ENCODE results near the gene PRMT2. TPM values are rescaled to one million over a fixed set of nuclear protein-coding genes. Genes with fewer than 3 reads are reported as not detected.
A peak's percentile ranks its signal among the peaks of the same experiment; 100 is the strongest.

The PRMT2 gene
- total RNA-seq, 4 donors from 2014 or later: 136 to 161 (median 142) TPM

- Histone ChIP-seq H3K9me3 (peaks cover 0 to 12% (median 8%) of the 10 kb centered on the region in 4 donors), H3K4me3 (no peak overlapping the region), H3K27ac (replicated peaks in 1 of 4) (peak overlapping the region; percentile 8 to 74 (median 50)), H3K4me1 (peaks cover 0 to 23% (median 11%) of the 10 kb centered on the region in 4 donors), H3K36me3 (no peaks in the 10 kb centered on the region), H3K27me3 (no peaks in the 10 kb centered on the region)
- 92% methylated on average over 7 of the region's 7 CpGs for WGBS
- intact Hi-C loops (cut with DNase I): no loop called here
- no peak for DNase-seq (ENCODE audit: extremely low spot score)
- TF ChIP-seq POLR2AphosphoS5 (IDR thresholded peaks at IDR 0.05) (no peak), POLR2A (IDR thresholded peaks at IDR 0.05; ENCODE audit: low read depth) (no peak), EP300 (IDR thresholded peaks at IDR 0.05) (no peak)
- TF ChIP-seq, protein P1, sequence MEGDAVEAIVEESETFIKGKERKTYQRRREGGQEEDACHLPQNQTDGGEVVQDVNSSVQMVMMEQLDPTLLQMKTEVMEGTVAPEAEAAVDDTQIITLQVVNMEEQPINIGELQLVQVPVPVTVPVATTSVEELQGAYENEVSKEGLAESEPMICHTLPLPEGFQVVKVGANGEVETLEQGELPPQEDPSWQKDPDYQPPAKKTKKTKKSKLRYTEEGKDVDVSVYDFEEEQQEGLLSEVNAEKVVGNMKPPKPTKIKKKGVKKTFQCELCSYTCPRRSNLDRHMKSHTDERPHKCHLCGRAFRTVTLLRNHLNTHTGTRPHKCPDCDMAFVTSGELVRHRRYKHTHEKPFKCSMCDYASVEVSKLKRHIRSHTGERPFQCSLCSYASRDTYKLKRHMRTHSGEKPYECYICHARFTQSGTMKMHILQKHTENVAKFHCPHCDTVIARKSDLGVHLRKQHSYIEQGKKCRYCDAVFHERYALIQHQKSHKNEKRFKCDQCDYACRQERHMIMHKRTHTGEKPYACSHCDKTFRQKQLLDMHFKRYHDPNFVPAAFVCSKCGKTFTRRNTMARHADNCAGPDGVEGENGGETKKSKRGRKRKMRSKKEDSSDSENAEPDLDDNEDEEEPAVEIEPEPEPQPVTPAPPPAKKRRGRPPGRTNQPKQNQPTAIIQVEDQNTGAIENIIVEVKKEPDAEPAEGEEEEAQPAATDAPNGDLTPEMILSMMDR (IDR thresholded peaks at IDR 0.05): no peak
Measured at GRCh38 chr21:46620846-46621245, 14.6 kb upstream of the PRMT2 start.

GRCh38 chr21:46621457-46622182 lies 13.9 kb upstream of the PRMT2 start:
- TF ChIP-seq, protein P1 (IDR thresholded peaks at IDR 0.05): no peak
- TF ChIP-seq EP300 (IDR thresholded peaks at IDR 0.05) (no peak), POLR2A (IDR thresholded peaks at IDR 0.05; ENCODE audit: low read depth) (no peak), POLR2AphosphoS5 (IDR thresholded peaks at IDR 0.05) (no peak)

GRCh38 chr21:46622226-46622625 lies 13.2 kb upstream of the PRMT2 start:
- H3K36me3 ChIP-seq: no peaks in the 10 kb centered on the region
- TF ChIP-seq POLR2A (IDR thresholded peaks at IDR 0.05; ENCODE audit: low read depth) (no peak), POLR2AphosphoS5 (IDR thresholded peaks at IDR 0.05) (peak; percentile 14 to 43), EP300 (IDR thresholded peaks at IDR 0.05) (no peak)
- peaks cover 0 to 23% (median 11%) of the 10 kb centered on the region in 4 donors for H3K4me1 ChIP-seq
- peak overlapping the region; percentile 36 to 74 (median 64) for H3K27ac ChIP-seq (replicated peaks in 1 of 4)
- no peak overlapping the region for H3K4me3 ChIP-seq
- peaks cover 0 to 19% (median 17%) of the 10 kb centered on the region in 4 donors for H3K9me3 ChIP-seq
- H3K27me3 ChIP-seq: no peaks in the 10 kb centered on the region
- intact Hi-C loops (cut with DNase I): no loop called here
- 30% methylated on average over 4 of the region's 4 CpGs for WGBS
- no peak for DNase-seq (ENCODE audit: extremely low spot score)

More at GRCh38 chr21:46621457-46622182, 13.9 kb upstream of the PRMT2 start:
- Histone ChIP-seq H3K4me3 (no peak overlapping the region), H3K27me3 (no peaks in the 10 kb centered on the region), H3K36me3 (no peaks in the 10 kb centered on the region), H3K4me1 (peaks cover 0 to 23% (median 11%) of the 10 kb centered on the region in 4 donors), H3K27ac (replicated peaks in 1 of 4) (peak overlapping the region; percentile 36 to 74 (median 64)), H3K9me3 (peaks cover 0 to 19% (median 16%) of the 10 kb centered on the region in 4 donors)
- intact Hi-C loops (cut with DNase I): no loop called here
- no peak for DNase-seq (ENCODE audit: extremely low spot score)
- WGBS: 78% methylated on average over 9 of the region's 9 CpGs

DNA sequence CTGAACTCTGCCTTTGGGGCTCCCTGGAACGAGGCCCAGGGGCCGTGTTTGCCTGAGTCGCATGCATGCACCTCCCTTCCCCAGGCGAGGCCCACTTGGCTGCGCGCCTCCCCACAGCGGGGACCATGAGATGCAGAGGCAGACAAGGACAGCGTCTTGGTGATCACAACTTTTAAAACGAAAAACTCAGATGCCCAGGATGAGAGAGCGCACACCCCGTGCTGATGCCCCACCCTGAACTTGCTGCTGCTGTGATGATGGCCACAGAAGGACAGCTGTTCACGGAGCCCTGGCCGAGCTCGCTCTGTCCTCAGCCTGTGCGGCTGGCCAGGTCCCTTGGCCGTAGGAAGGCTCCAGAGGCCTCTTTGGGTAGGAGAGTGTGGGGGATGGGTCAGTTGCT lies 11.4 kb upstream of the PRMT2 start:
- Histone ChIP-seq H3K27ac (replicated peaks in 1 of 4) (peak overlapping the region in 2 of 4 donors; percentile 11 to 64), H3K36me3 (no peaks in the 10 kb centered on the region), H3K4me3 (no peak overlapping the region), H3K9me3 (peaks cover 0 to 19% (median 17%) of the 10 kb centered on the region in 4 donors), H3K27me3 (peaks cover 0 to 18% (median 0%) of the 10 kb centered on the region in 4 donors), H3K4me1 (peaks cover 0 to 23% (median 11%) of the 10 kb centered on the region in 4 donors)
- intact Hi-C loops (cut with DNase I): no loop called here
- WGBS: 73% methylated on average over 11 of the region's 16 CpGs
- DNase-seq (ENCODE audit: extremely low spot score): no peak
- TF ChIP-seq, protein P1 (IDR thresholded peaks at IDR 0.05): no peak
- TF ChIP-seq POLR2AphosphoS5 (IDR thresholded peaks at IDR 0.05) (no peak), POLR2A (IDR thresholded peaks at IDR 0.05; ENCODE audit: low read depth) (no peak), EP300 (IDR thresholded peaks at IDR 0.05) (no peak)

GRCh38 chr21:46625759-46626158 lies 9.7 kb upstream of the PRMT2 start:
- no peak overlapping the region for H3K4me3 ChIP-seq
- intact Hi-C loops (cut with DNase I): no loop called here
- no peak overlapping the region for H3K27ac ChIP-seq (replicated peaks in 1 of 4)
- H3K27me3 ChIP-seq: peaks cover 0 to 21% (median 0%) of the 10 kb centered on the region in 4 donors
- no peak for DNase-seq (ENCODE audit: extremely low spot score)
- WGBS: 81% methylated on average over 1 of the region's 1 CpG
- H3K9me3 ChIP-seq: peaks cover 0 to 19% (median 17%) of the 10 kb centered on the region in 4 donors
- TF ChIP-seq EP300 (IDR thresholded peaks at IDR 0.05) (no peak), POLR2A (IDR thresholded peaks at IDR 0.05; ENCODE audit: low read depth) (no peak), POLR2AphosphoS5 (IDR thresholded peaks at IDR 0.05) (no peak)
- TF ChIP-seq, protein P1 (IDR thresholded peaks at IDR 0.05): no peak
- peaks cover 0 to 23% (median 9%) of the 10 kb centered on the region in 4 donors for H3K4me1 ChIP-seq
- H3K36me3 ChIP-seq: no peaks in the 10 kb centered on the region
